ENCODE data around the gene CHMP4B. TPM values are rescaled to one million over a fixed set of nuclear protein-coding genes. Genes with fewer than 3 reads are reported as not detected.

The CHMP4B gene
- total and polyA plus RNA-seq, 4 donors, result 2.7 to 37.2 (median 17.2) TPM

DNA sequence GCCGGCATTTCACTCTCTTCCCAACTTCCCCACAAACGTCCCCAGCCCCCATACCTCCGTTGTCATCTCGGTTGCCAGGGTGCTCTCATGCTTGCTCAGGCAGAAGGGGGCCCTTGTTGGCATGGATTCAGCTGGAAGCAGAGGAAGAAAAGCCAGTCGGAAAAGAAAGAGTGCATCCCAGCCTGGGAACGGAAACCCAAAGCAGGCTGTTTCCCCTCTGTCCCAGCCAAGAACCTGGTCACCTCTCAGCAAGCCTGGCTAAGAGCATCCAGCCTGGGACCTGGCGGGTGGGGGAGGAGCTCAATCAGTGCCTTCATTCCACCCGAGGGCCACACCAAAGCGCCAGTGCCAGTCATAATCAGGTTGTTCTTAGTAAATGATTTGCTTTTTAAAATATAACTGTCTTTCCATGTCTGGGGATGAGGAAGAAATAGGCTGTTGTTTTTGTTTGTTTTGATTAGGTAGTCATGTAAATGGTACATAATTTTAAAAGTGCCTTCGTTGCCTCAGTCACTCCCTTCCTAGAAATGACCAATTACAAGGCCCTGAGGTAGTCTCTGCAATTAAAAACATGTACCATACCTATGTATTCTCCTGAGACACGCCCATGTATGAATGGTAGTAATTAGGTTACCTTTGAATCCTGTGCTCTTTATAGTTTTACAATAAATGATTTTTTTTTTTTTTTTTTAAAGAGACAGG, 21.1 kb downstream of the CHMP4B start:
- 66% methylated on average over 11 of the region's 11 CpGs for WGBS
- Histone ChIP-seq H3K4me1 (ENCODE audit: control insufficient read depth in 4 of 4, insufficient read depth in 4 of 4, low read length in 3 of 4) (peaks cover 6 to 38% (median 21%) of the 10 kb centered on the region in 4 donors), H3K27ac (ENCODE audit: low read depth in 1 of 2, low read length in 2 of 2) (no peak overlapping the region), H3K9ac (ENCODE audit: low read depth in 1 of 2, low read length in 2 of 2) (no peak overlapping the region), H3K4me3 (ENCODE audit: low read depth in 1 of 3, low read length in 3 of 3) (no peak overlapping the region), H3K36me3 (ENCODE audit: control insufficient read depth in 4 of 4, insufficient read depth in 3 of 4, low read depth in 1 of 4, low read length in 3 of 4) (no peaks in the 10 kb centered on the region), H3K9me3 (ENCODE audit: control insufficient read depth in 4 of 4, low read length in 3 of 4) (no peaks in the 10 kb centered on the region), H3K27me3 (ENCODE audit: control insufficient read depth in 4 of 4, insufficient read depth in 4 of 4, low read length in 3 of 4) (no peaks in the 10 kb centered on the region)
- no peak for TF ChIP-seq HNF4G (IDR thresholded peaks at IDR 0.05)
- no peak for TF ChIP-seq CTCF (IDR thresholded peaks at IDR 0.05; ENCODE audit: low read depth, low read length, missing input control)
- TF ChIP-seq FOXA2 (IDR thresholded peaks at IDR 0.05), result no peak
- TF ChIP-seq TAF1 (conservative IDR thresholded peaks at IDR 0.05), result no peak
- TF ChIP-seq NR2F2 (IDR thresholded peaks at IDR 0.05), result no peak
- TF ChIP-seq EGR1 (IDR thresholded peaks at IDR 0.05; ENCODE audit: low read depth in 2 of 2), result no peak
- no peak for TF ChIP-seq SP1 (IDR thresholded peaks at IDR 0.05)
- TF ChIP-seq, protein P1, sequence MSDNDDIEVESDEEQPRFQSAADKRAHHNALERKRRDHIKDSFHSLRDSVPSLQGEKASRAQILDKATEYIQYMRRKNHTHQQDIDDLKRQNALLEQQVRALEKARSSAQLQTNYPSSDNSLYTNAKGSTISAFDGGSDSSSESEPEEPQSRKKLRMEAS (IDR thresholded peaks at IDR 0.05), result no peak
- TF ChIP-seq RAD21 (IDR thresholded peaks at IDR 0.05), result no peak
- TF ChIP-seq FOXA1 (IDR thresholded peaks at IDR 0.05), result no peak
- no peak for DNase-seq (ENCODE audit: low spot score)

DNA sequence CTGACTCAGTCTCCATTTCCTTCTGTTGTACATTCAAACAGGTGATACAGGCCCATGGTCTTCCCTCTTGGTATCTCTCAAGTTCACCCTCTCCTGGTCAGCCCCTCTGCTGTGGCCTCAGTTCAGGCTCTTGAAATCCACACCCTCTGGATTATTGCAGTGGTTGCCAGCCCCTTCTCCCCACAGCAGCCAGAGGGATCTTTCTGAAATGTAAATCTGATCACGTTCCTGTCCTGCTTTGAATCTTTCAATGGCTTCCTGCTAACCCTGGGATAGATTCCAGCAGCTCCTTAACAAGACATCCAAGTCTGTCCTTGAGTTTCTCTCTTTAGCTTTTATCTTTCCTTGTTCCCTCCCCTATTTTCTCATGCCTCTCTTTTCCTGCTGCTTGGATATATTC, 22.2 kb downstream of the CHMP4B start:
- Histone ChIP-seq H3K4me3 (ENCODE audit: low read depth in 1 of 3, low read length in 3 of 3) (no peak overlapping the region), H3K4me1 (ENCODE audit: control insufficient read depth in 4 of 4, insufficient read depth in 4 of 4, low read length in 3 of 4) (peaks cover 6 to 46% (median 28%) of the 10 kb centered on the region in 4 donors), H3K36me3 (ENCODE audit: control insufficient read depth in 4 of 4, insufficient read depth in 3 of 4, low read depth in 1 of 4, low read length in 3 of 4) (no peaks in the 10 kb centered on the region), H3K9me3 (ENCODE audit: control insufficient read depth in 4 of 4, low read length in 3 of 4) (no peaks in the 10 kb centered on the region), H3K9ac (ENCODE audit: low read depth in 1 of 2, low read length in 2 of 2) (no peak overlapping the region), H3K27me3 (ENCODE audit: control insufficient read depth in 4 of 4, insufficient read depth in 4 of 4, low read length in 3 of 4) (no peaks in the 10 kb centered on the region), H3K27ac (ENCODE audit: low read depth in 1 of 2, low read length in 2 of 2) (no peak overlapping the region)
- TF ChIP-seq TAF1 (conservative IDR thresholded peaks at IDR 0.05) (no peak), FOXA1 (IDR thresholded peaks at IDR 0.05) (no peak), JUND (IDR thresholded peaks at IDR 0.05) (no peak), YY1 (IDR thresholded peaks at IDR 0.05) (no peak), ATF3 (IDR thresholded peaks at IDR 0.05) (no peak), ZBTB33 (IDR thresholded peaks at IDR 0.05) (no peak), RAD21 (IDR thresholded peaks at IDR 0.05) (no peak), CTCF (IDR thresholded peaks at IDR 0.05; ENCODE audit: low read depth, low read length, missing input control) (no peak), EGR1 (IDR thresholded peaks at IDR 0.05; ENCODE audit: low read depth in 2 of 2) (no peak), RXRA (IDR thresholded peaks at IDR 0.05) (no peak), HNF4A (conservative IDR thresholded peaks at IDR 0.05) (no peak), NR2F2 (IDR thresholded peaks at IDR 0.05) (no peak), HNF4G (IDR thresholded peaks at IDR 0.05) (no peak)
- TF ChIP-seq, protein P2, sequence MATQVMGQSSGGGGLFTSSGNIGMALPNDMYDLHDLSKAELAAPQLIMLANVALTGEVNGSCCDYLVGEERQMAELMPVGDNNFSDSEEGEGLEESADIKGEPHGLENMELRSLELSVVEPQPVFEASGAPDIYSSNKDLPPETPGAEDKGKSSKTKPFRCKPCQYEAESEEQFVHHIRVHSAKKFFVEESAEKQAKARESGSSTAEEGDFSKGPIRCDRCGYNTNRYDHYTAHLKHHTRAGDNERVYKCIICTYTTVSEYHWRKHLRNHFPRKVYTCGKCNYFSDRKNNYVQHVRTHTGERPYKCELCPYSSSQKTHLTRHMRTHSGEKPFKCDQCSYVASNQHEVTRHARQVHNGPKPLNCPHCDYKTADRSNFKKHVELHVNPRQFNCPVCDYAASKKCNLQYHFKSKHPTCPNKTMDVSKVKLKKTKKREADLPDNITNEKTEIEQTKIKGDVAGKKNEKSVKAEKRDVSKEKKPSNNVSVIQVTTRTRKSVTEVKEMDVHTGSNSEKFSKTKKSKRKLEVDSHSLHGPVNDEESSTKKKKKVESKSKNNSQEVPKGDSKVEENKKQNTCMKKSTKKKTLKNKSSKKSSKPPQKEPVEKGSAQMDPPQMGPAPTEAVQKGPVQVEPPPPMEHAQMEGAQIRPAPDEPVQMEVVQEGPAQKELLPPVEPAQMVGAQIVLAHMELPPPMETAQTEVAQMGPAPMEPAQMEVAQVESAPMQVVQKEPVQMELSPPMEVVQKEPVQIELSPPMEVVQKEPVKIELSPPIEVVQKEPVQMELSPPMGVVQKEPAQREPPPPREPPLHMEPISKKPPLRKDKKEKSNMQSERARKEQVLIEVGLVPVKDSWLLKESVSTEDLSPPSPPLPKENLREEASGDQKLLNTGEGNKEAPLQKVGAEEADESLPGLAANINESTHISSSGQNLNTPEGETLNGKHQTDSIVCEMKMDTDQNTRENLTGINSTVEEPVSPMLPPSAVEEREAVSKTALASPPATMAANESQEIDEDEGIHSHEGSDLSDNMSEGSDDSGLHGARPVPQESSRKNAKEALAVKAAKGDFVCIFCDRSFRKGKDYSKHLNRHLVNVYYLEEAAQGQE (IDR thresholded peaks at IDR 0.05), result no peak
- TF ChIP-seq, protein P1 (IDR thresholded peaks at IDR 0.05), result no peak
- 67% methylated on average over 1 of the region's 1 CpG for WGBS
- no peak for DNase-seq (ENCODE audit: low spot score)

All from liver (tissue), 9 donors.